Measurements from ENCODE around the gene IGF2. TPM values are rescaled to one million over a fixed set of nuclear protein-coding genes. Genes with fewer than 3 reads are reported as not detected.

The IGF2 gene, protein sequence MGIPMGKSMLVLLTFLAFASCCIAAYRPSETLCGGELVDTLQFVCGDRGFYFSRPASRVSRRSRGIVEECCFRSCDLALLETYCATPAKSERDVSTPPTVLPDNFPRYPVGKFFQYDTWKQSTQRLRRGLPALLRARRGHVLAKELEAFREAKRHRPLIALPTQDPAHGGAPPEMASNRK
- 21.0 and 34.1 TPM in 2 replicates for total RNA-seq
- 4.3 and 5.7 TPM in 2 replicates for polyA plus RNA-seq
- 4.0 and 5.9 TPM in 2 replicates for polyA plus RNA-seq (2011; cell fraction: cytosol; rRNA removed)
- polyA plus RNA-seq (2011; cell fraction: nucleus; rRNA removed) = 1.2 and 1.4 TPM in 2 replicates
- polyA plus RNA-seq (2012) = 10.6 and 78.9 TPM in 2 replicates
- 3.0 and 7.7 TPM in 2 replicates for polyA minus RNA-seq
- polyA minus RNA-seq (2011; cell fraction: cytosol; rRNA and poly(A)+ RNA removed) = not detected
- 0.38 and 1.0 TPM in 2 replicates for polyA minus RNA-seq (2011; cell fraction: nucleus; rRNA and poly(A)+ RNA removed)
- Bru-seq, nascent RNA = percentile 31 among the genes with signal in this experiment
- BruChase-seq, experiment 1, labeled RNA remaining after a 6-hour chase = percentile 57 among the genes with signal in this experiment
- percentile 45 among the genes with signal in this experiment for BruChase-seq, experiment 2, labeled RNA remaining after a 2-hour chase
- long read RNA-seq, full-length matches to known transcripts = 2 of 2 reads
- long read RNA-seq, partial matches to known transcripts = 0 of 2 reads
- long read RNA-seq, other reads (novel, unspliced or antisense) = 0 of 2 reads

DNA sequence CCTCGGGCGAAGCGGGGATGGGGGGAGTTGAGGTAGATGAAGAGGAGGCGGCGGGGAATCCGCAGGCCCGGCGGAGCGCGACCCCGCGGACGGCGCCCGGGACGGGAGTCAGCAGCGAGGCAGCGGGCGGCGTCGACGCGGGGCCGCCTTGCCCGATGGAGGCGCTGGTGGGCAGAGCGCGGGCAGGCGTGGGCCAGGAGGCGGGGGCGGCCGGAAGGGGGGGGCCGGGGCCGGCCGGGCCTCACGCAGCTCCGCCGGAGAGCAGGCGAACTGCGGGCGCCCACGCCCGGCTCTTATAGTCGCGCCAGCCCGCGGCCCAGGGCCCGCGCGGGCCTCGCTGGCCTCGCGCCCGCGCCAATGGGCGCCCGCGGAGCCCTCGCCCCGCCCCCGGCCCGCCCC lies at the start of gene IGF2:
IGF2 (minus strand) TSS at position 267 of the 399 bp plus-strand sequence. CDS start 3,866 bp downstream, outside the sequence.
- dilution Hi-C loops (cut with MboI; ENCODE audit: extremely low pct_ligation_motif_present, low sequenced_read_pairs) = no loop called here

DNA sequence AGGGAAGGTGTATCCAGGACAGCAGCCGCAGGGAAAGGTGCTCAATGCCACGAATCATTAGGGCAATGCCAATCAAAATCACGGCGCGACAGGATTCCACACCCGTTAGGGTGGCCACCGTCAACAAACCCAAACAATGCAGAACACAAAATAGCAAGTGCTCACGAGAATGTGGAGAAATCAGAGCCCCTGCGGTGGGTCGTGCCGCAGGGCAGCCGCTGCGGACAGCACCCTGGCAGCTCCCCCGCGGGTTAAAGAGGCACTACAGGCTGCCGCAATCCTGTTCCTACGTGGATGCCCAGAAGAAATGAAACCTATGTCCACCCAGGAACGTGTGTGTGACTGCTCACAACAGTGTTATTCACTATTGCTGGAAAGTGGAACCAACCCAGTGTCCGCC lies 49.6 kb upstream of the IGF2 start:
- H4K20me1 ChIP-seq (replicated peaks; ENCODE audit: control insufficient read depth, extremely low read depth, insufficient read depth, low read length) = no peaks in the 10 kb centered on the region
- H3K4me1 ChIP-seq (ENCODE audit: control insufficient read depth, extremely low read depth, insufficient read depth, low read length) = no peaks in the 10 kb centered on the region
- no peak overlapping the region for H3K4me2 ChIP-seq (ENCODE audit: insufficient read depth, low read length)
- dilution Hi-C loops (cut with MboI; ENCODE audit: extremely low pct_ligation_motif_present, low sequenced_read_pairs) (no loop called here), intact Hi-C loops (cut with micrococcal nuclease) (no loop called here)
- H3K36me3 ChIP-seq (ENCODE audit: control insufficient read depth in 2 of 2, extremely low read depth in 1 of 2, insufficient read depth in 2 of 2, low read length in 2 of 2) = no peaks in the 10 kb centered on the region
- no peak overlapping the region for H3K4me3 ChIP-seq (replicated peaks in 1 of 3; ENCODE audit: insufficient read depth in 1 of 3, low read depth in 1 of 3, low read length in 3 of 3)
- H3K9me3 ChIP-seq (replicated peaks; ENCODE audit: control insufficient read depth, insufficient read depth, low read length) = no peaks in the 10 kb centered on the region
- POLR2A ChIA-PET = no interaction called here
- CTCF ChIA-PET = no interaction called here
- peaks cover 0 to 6% of the 10 kb centered on the region in 2 experiments for H3K27me3 ChIP-seq (ENCODE audit: control insufficient read depth in 2 of 2, insufficient read depth in 2 of 2, low read length in 2 of 2)
- no peak overlapping the region for H2AFZ ChIP-seq (ENCODE audit: low read depth, low read length)
- no peaks in the 10 kb centered on the region for H3K79me2 ChIP-seq (ENCODE audit: control insufficient read depth, insufficient read depth, low read length)
- no peak overlapping the region for H3K27ac ChIP-seq (ENCODE audit: insufficient read depth, low read depth, low read length)
- TF ChIP-seq EZH2 (IDR thresholded peaks at IDR 0.05; ENCODE audit: borderline replicate concordance, low read depth, low read length, severe bottlenecking) (no peak), POLR2A (IDR thresholded peaks at IDR 0.05; ENCODE audit: low read depth, low read length) (no peak), JUN (IDR thresholded peaks at IDR 0.05; ENCODE audit: borderline replicate concordance, insufficient read depth, insufficient read length, low read depth) (no peak)
- H3K9me1 ChIP-seq (replicated peaks; ENCODE audit: control insufficient read depth, extremely low read depth, insufficient read depth, low read length) = no peaks in the 10 kb centered on the region
- no TSS peak for BruUV-seq (replicated peaks)
- H3K9ac ChIP-seq (replicated peaks; ENCODE audit: extremely low read depth, insufficient read depth, low read length) = no peak overlapping the region
- FAIRE-seq (no peak), DNase-seq (ENCODE audit: low read depth, low spot score) (no peak)

More for the DNA sequence above, at the start of gene IGF2:
- H3K36me3 ChIP-seq (ENCODE audit: control insufficient read depth in 2 of 2, extremely low read depth in 1 of 2, insufficient read depth in 2 of 2, low read length in 2 of 2) = no peaks in the 10 kb centered on the region
- intact Hi-C loops (cut with micrococcal nuclease) = loop anchor here (1.0 kb wide), 1 partner anchor 62 kb away; no protein-coding TSS in a partner anchor
- no peak within 1 kb of the TSS for H3K27ac ChIP-seq (ENCODE audit: insufficient read depth, low read depth, low read length)
- no peak for FAIRE-seq
- H3K79me2 ChIP-seq (ENCODE audit: control insufficient read depth, insufficient read depth, low read length) = no peaks in the 10 kb centered on the region
- H3K9me3 ChIP-seq (replicated peaks; ENCODE audit: control insufficient read depth, insufficient read depth, low read length) = no peaks in the 10 kb centered on the region
- no peak for DNase-seq (ENCODE audit: low read depth, low spot score)
- POLR2A ChIA-PET = interaction anchor here (0.7 kb wide), 1 partner anchor 29 kb away, joined by 4 read pairs; no protein-coding TSS in a partner anchor
- H3K27me3 ChIP-seq (ENCODE audit: control insufficient read depth in 2 of 2, insufficient read depth in 2 of 2, low read length in 2 of 2) = peaks cover 28 to 54% of the 10 kb centered on the region in 2 experiments
- TF ChIP-seq POLR2AphosphoS5 (IDR thresholded peaks at IDR 0.05; ENCODE audit: insufficient read depth, low read depth, low read length) (no peak), EZH2 (IDR thresholded peaks at IDR 0.05; ENCODE audit: borderline replicate concordance, low read depth, low read length, severe bottlenecking) (no peak)
- TF ChIP-seq, protein P1, sequence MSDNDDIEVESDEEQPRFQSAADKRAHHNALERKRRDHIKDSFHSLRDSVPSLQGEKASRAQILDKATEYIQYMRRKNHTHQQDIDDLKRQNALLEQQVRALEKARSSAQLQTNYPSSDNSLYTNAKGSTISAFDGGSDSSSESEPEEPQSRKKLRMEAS (IDR thresholded peaks at IDR 0.05; ENCODE audit: insufficient read depth, insufficient read length) = no peak
- peak within 1 kb of the TSS in 2 of 3 experiments; percentile 3 to 23 for H3K4me3 ChIP-seq (replicated peaks in 1 of 3; ENCODE audit: insufficient read depth in 1 of 3, low read depth in 1 of 3, low read length in 3 of 3)
- no peaks in the 10 kb centered on the region for H3K9me1 ChIP-seq (replicated peaks; ENCODE audit: control insufficient read depth, extremely low read depth, insufficient read depth, low read length)
- no peaks in the 10 kb centered on the region for H4K20me1 ChIP-seq (replicated peaks; ENCODE audit: control insufficient read depth, extremely low read depth, insufficient read depth, low read length)
- CTCF ChIA-PET = interaction anchor here (1.1 to 5.9 kb wide), 5 partner anchors 12 to 257 kb away, joined by 3 to 64 read pairs (median 4); no protein-coding TSS in a partner anchor
- H2AFZ ChIP-seq (ENCODE audit: low read depth, low read length) = no peak within 1 kb of the TSS
- H3K9ac ChIP-seq (replicated peaks; ENCODE audit: extremely low read depth, insufficient read depth, low read length) = no peak within 1 kb of the TSS
- no TSS peak for BruUV-seq (replicated peaks)
- peaks cover 3% of the 10 kb centered on the region for H3K4me1 ChIP-seq (ENCODE audit: control insufficient read depth, extremely low read depth, insufficient read depth, low read length)
- H3K4me2 ChIP-seq (ENCODE audit: insufficient read depth, low read length) = no peak within 1 kb of the TSS
